HCT116 (cell line): Measurements from ENCODE around the gene ATXN1.
"Not testable (repeated sequence)": the region's sequence is repeated elsewhere in the genome, so short reads cannot be mapped to it uniquely, and the experiment has no call there.

Experiments used
- CBX3 ChIP-seq: IDR thresholded peaks from 2 replicates; pipeline ENCODE4 v1.6.1; 2012; ENCODE audit warnings: low read depth
- EZH2 ChIP-seq: fragments of 200-600 bp; sonication (generic); IDR thresholded peaks from 2 replicates; pipeline ENCODE4 v1.6.1; 2017; ENCODE audit warnings: antibody characterized with exemption, mixed run types
- EZH2phosphoT487 ChIP-seq: fragments of 200-600 bp; IDR thresholded peaks from 2 replicates; pipeline ENCODE4 v1.6.1; 2018; ENCODE audit warnings: antibody characterized with exemption, borderline replicate concordance
- POLR2A ChIP-seq: IDR thresholded peaks from 2 replicates; pipeline ENCODE4 v1.7.0; 2011; ENCODE audit warnings: borderline replicate concordance; ENCODE audit not compliant: insufficient read depth, insufficient read length; ENCODE audit errors: extremely low read depth
- POLR2AphosphoS5 ChIP-seq: IDR thresholded peaks from 2 replicates; pipeline ENCODE4 v1.6.1; 2011; ENCODE audit warnings: mild to moderate bottlenecking, low read depth, low read length, moderate library complexity
- RAD21 ChIP-seq: IDR thresholded peaks from 2 replicates; pipeline ENCODE4 v1.6.1; 2012; ENCODE audit warnings: low read depth, mild to moderate bottlenecking
- SIN3A ChIP-seq: IDR thresholded peaks from 2 replicates; pipeline ENCODE4 v1.6.1; 2012; ENCODE audit warnings: low read depth
- SP1 ChIP-seq: IDR thresholded peaks from 2 replicates; pipeline ENCODE4 v1.6.1; 2012; ENCODE audit warnings: low read depth
- ZFX ChIP-seq: fragments of 450-650 bp; IDR thresholded peaks from 2 replicates; pipeline ENCODE4 v1.6.1; 2017
- TF ChIP-seq, protein P1 (sequence below), 3 experiments: fragments of 200-600 bp in 1 of 3; sonication (generic) in 1 of 3; IDR thresholded peaks in 2 of 3; conservative IDR thresholded peaks in 1 of 3; 2 replicates each; pipeline ENCODE4 v1.5.1; 2012 to 2017; ENCODE audit warnings: low read depth in 2 of 3, low read length in 2 of 3, antibody characterized with exemption in 1 of 3, borderline replicate concordance in 1 of 3, control low read depth in 1 of 3, mild to moderate bottlenecking in 1 of 3, mixed read lengths in 1 of 3, mixed run types in 1 of 3, moderate library complexity in 1 of 3; ENCODE audit not compliant: insufficient read depth in 1 of 3

DNA sequence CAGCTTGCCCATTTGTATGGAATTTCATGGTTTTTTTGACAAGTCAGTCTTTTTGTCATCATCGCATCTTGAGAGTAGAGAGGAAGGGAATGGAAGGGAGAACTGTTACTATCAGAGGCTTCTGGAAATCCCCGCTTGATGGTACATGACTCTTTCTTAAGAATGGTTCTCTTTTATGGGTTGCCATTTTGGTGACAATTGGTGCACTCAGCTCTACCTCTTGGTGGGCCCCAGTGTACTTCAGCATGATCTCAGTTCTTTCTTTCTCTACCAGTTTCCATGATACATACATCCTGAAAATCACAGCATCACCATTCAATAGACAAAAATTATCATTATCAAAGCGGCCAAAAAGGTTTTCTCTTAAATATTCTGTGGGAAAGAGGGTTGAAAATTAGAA is 147.1 kb downstream of the ATXN1 start:
- TF ChIP-seq, protein P1, sequence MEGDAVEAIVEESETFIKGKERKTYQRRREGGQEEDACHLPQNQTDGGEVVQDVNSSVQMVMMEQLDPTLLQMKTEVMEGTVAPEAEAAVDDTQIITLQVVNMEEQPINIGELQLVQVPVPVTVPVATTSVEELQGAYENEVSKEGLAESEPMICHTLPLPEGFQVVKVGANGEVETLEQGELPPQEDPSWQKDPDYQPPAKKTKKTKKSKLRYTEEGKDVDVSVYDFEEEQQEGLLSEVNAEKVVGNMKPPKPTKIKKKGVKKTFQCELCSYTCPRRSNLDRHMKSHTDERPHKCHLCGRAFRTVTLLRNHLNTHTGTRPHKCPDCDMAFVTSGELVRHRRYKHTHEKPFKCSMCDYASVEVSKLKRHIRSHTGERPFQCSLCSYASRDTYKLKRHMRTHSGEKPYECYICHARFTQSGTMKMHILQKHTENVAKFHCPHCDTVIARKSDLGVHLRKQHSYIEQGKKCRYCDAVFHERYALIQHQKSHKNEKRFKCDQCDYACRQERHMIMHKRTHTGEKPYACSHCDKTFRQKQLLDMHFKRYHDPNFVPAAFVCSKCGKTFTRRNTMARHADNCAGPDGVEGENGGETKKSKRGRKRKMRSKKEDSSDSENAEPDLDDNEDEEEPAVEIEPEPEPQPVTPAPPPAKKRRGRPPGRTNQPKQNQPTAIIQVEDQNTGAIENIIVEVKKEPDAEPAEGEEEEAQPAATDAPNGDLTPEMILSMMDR (IDR thresholded peaks at IDR 0.05 in 2 of 3, conservative IDR thresholded peaks at IDR 0.05 in 1 of 3; ENCODE audit: borderline replicate concordance in 1 of 3, insufficient read depth in 1 of 3, low read depth in 2 of 3, low read length in 2 of 3) = not testable (repeated sequence)
- not testable (repeated sequence) for TF ChIP-seq EZH2, EZH2phosphoT487, SIN3A, SP1, POLR2AphosphoS5, RAD21, ZFX, POLR2A, CBX3
